ENCODE measurements around the gene FUT9.

Gene FUT9

GRCh38 chr6:96015518-96016333 lies at the start of gene FUT9:
FUT9 (plus strand) TSS chr6:96015974; CDS start chr6:96203156, 187,182 bp downstream.
- no peak for DNase-seq (ENCODE audit: low read depth in 4 of 4, low spot score in 1 of 4)

GRCh38 chr6:95967594-95967993 lies 48.2 kb upstream of the FUT9 start:
- no peak for DNase-seq (ENCODE audit: low read depth in 4 of 4, low spot score in 1 of 4)

- no peak for DNase-seq (ENCODE audit: low read depth in 4 of 4, low spot score in 1 of 4)
These were observed 41.8 kb upstream of the FUT9 start for GRCh38 chr6:95973976-95974375.

- no peak for DNase-seq (ENCODE audit: low read depth in 4 of 4, low spot score in 1 of 4)
These were observed 37.5 kb upstream of the FUT9 start for GRCh38 chr6:95978230-95978629.

- no peak for DNase-seq (ENCODE audit: low read depth in 4 of 4, low spot score in 1 of 4)
These were observed 23.9 kb upstream of the FUT9 start for GRCh38 chr6:95991906-95992305.

- no peak for DNase-seq (ENCODE audit: low read depth in 4 of 4, low spot score in 1 of 4)
These were observed 21.6 kb upstream of the FUT9 start for GRCh38 chr6:95994151-95994550.

- DNase-seq (ENCODE audit: low read depth in 4 of 4, low spot score in 1 of 4) = no peak
These were observed 17.6 kb upstream of the FUT9 start for GRCh38 chr6:95998133-95998532.

- no peak for DNase-seq (ENCODE audit: low read depth in 4 of 4, low spot score in 1 of 4)
These were observed 13.7 kb upstream of the FUT9 start for GRCh38 chr6:96001891-96002575.

- no peak for DNase-seq (ENCODE audit: low read depth in 4 of 4, low spot score in 1 of 4)
These were observed 13.2 kb upstream of the FUT9 start for GRCh38 chr6:96002576-96002910.

- no peak for DNase-seq (ENCODE audit: low read depth in 4 of 4, low spot score in 1 of 4)
These were observed 12.9 kb upstream of the FUT9 start for GRCh38 chr6:96002912-96003311.

- no peak for DNase-seq (ENCODE audit: low read depth in 4 of 4, low spot score in 1 of 4)
These were observed 8.1 kb upstream of the FUT9 start for GRCh38 chr6:96007663-96008062.

GRCh38 chr6:96013531-96013930 lies 2.2 kb upstream of the FUT9 start:
- DNase-seq (ENCODE audit: low read depth in 4 of 4, low spot score in 1 of 4) = no peak

- no peak for DNase-seq (ENCODE audit: low read depth in 4 of 4, low spot score in 1 of 4)
These were observed 792 bp upstream of the FUT9 start for GRCh38 chr6:96014846-96015517.

- no peak for DNase-seq (ENCODE audit: low read depth in 4 of 4, low spot score in 1 of 4)
These were observed 728 bp downstream of the FUT9 start for GRCh38 chr6:96016334-96017069.

- DNase-seq (ENCODE audit: low read depth in 4 of 4, low spot score in 1 of 4) = no peak
These were observed 1.2 kb downstream of the FUT9 start for GRCh38 chr6:96017070-96017359.

- no peak for DNase-seq (ENCODE audit: low read depth in 4 of 4, low spot score in 1 of 4)
These were observed 6.5 kb downstream of the FUT9 start for GRCh38 chr6:96022225-96022624.

GRCh38 chr6:96032661-96033060 lies 16.9 kb downstream of the FUT9 start:
- no peak for DNase-seq (ENCODE audit: low read depth in 4 of 4, low spot score in 1 of 4)

GRCh38 chr6:96051555-96051954 lies 35.8 kb downstream of the FUT9 start:
- no peak for DNase-seq (ENCODE audit: low read depth in 4 of 4, low spot score in 1 of 4)

- no peak for DNase-seq (ENCODE audit: low read depth in 4 of 4, low spot score in 1 of 4)
These were observed 42.3 kb downstream of the FUT9 start for GRCh38 chr6:96058082-96058481.

- no peak for DNase-seq (ENCODE audit: low read depth in 4 of 4, low spot score in 1 of 4)
These were observed 43.8 kb downstream of the FUT9 start for GRCh38 chr6:96059586-96059985.

- DNase-seq (ENCODE audit: low read depth in 4 of 4, low spot score in 1 of 4) = no peak
These were observed 44.5 kb downstream of the FUT9 start for GRCh38 chr6:96060249-96060648.

GRCh38 chr6:96065213-96065612 lies 49.4 kb downstream of the FUT9 start:
- no peak for DNase-seq (ENCODE audit: low read depth in 4 of 4, low spot score in 1 of 4)

Measured in stimulated activated CD4-positive, alpha-beta T cell treated with anti-CD3 and anti-CD28 coated beads, Interleukin-1b, Interleukin-23, amount 100 ng/mL, for 24 hours (primary cell).